GM12892 (cell line): Measurements from ENCODE around the gene P3H2.

Experiments
- POLR2A ChIP-seq: IDR thresholded peaks from 2 replicates; pipeline ENCODE4 v1.6.1; 2011; ENCODE audit warnings: low read depth, low read length, control low read depth
- POLR2AphosphoS5 ChIP-seq: IDR thresholded peaks from 2 replicates; pipeline ENCODE4 v1.6.1; 2011; ENCODE audit warnings: low read depth, low read length, control low read depth
- TAF1 ChIP-seq: IDR thresholded peaks from 2 replicates; pipeline ENCODE4 v1.6.1; 2011; ENCODE audit warnings: low read depth, mild to moderate bottlenecking, control low read depth, low read length, borderline replicate concordance

DNA sequence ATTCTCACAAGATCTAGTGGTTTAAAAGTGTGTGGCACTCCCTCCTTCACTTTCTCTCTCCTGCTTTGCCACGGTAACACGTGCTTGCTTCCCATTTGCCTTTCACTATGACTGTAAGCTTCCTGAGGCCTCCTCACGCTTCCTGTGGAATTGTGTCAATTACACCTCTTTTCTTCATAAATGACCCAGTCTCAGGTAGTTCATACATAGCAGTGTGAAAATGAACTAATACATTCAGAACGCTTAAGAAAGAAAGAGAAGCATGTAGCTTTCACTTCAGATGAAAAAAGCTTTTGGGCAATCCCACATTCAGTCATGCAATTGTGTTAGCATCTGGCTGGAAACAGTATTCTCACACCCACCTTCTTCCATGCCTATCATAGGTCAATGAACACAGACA, 24.4 kb downstream of the P3H2 start:
- no peak for TF ChIP-seq POLR2A
- no peak; the same call in 1 of the 2 replicates for TF ChIP-seq POLR2AphosphoS5
- TF ChIP-seq TAF1, result no peak
